ENCODE data around the gene DOK7.

Gene DOK7

GRCh38 chr4:3524920-3525319, 61.8 kb downstream of the DOK7 start:
- no peak for TF ChIP-seq TAF1 (IDR thresholded peaks at IDR 0.05; ENCODE audit: borderline replicate concordance, insufficient read depth, low read length)
- no peak for TF ChIP-seq FOXP2 (optimal IDR thresholded peaks at IDR 0.05; ENCODE audit: borderline replicate concordance, extremely low read depth, extremely low read length, insufficient read depth)
- TF ChIP-seq POLR2AphosphoS5 (IDR thresholded peaks at IDR 0.05; ENCODE audit: low read depth, low read length) = no peak
- no peak for TF ChIP-seq REST (IDR thresholded peaks at IDR 0.05; ENCODE audit: insufficient read depth in 1 of 2, low read depth in 2 of 2, low read length in 2 of 2)
- no peak for TF ChIP-seq SIN3A (IDR thresholded peaks at IDR 0.05; ENCODE audit: borderline replicate concordance, insufficient read depth, low read length)

- no peak for TF ChIP-seq SIN3A (IDR thresholded peaks at IDR 0.05; ENCODE audit: borderline replicate concordance, insufficient read depth, low read length)
- TF ChIP-seq FOXP2 (optimal IDR thresholded peaks at IDR 0.05; ENCODE audit: borderline replicate concordance, extremely low read depth, extremely low read length, insufficient read depth) = no peak
- TF ChIP-seq POLR2AphosphoS5 (IDR thresholded peaks at IDR 0.05; ENCODE audit: low read depth, low read length) = no peak
- no peak for TF ChIP-seq TAF1 (IDR thresholded peaks at IDR 0.05; ENCODE audit: borderline replicate concordance, insufficient read depth, low read length)
- TF ChIP-seq REST (IDR thresholded peaks at IDR 0.05; ENCODE audit: insufficient read depth in 1 of 2, low read depth in 2 of 2, low read length in 2 of 2) = no peak
These were observed 62.7 kb downstream of the DOK7 start for GRCh38 chr4:3525532-3526430.

GRCh38 chr4:3526456-3526855, 63.4 kb downstream of the DOK7 start:
- TF ChIP-seq REST (IDR thresholded peaks at IDR 0.05; ENCODE audit: insufficient read depth in 1 of 2, low read depth in 2 of 2, low read length in 2 of 2) = no peak
- no peak for TF ChIP-seq TAF1 (IDR thresholded peaks at IDR 0.05; ENCODE audit: borderline replicate concordance, insufficient read depth, low read length)
- no peak for TF ChIP-seq FOXP2 (optimal IDR thresholded peaks at IDR 0.05; ENCODE audit: borderline replicate concordance, extremely low read depth, extremely low read length, insufficient read depth)
- TF ChIP-seq SIN3A (IDR thresholded peaks at IDR 0.05; ENCODE audit: borderline replicate concordance, insufficient read depth, low read length) = no peak
- no peak for TF ChIP-seq POLR2AphosphoS5 (IDR thresholded peaks at IDR 0.05; ENCODE audit: low read depth, low read length)

- TF ChIP-seq REST (IDR thresholded peaks at IDR 0.05; ENCODE audit: insufficient read depth in 1 of 2, low read depth in 2 of 2, low read length in 2 of 2) (no peak), TAF1 (IDR thresholded peaks at IDR 0.05; ENCODE audit: borderline replicate concordance, insufficient read depth, low read length) (no peak), SIN3A (IDR thresholded peaks at IDR 0.05; ENCODE audit: borderline replicate concordance, insufficient read depth, low read length) (no peak), POLR2AphosphoS5 (IDR thresholded peaks at IDR 0.05; ENCODE audit: low read depth, low read length) (no peak), FOXP2 (optimal IDR thresholded peaks at IDR 0.05; ENCODE audit: borderline replicate concordance, extremely low read depth, extremely low read length, insufficient read depth) (no peak)
These were observed 64.2 kb downstream of the DOK7 start for GRCh38 chr4:3527101-3527913.
